ENCODE measurements around the gene C1QTNF5.
A peak's percentile ranks its signal among the peaks of the same experiment; 100 is the strongest.

C1QTNF5 gene

DNA sequence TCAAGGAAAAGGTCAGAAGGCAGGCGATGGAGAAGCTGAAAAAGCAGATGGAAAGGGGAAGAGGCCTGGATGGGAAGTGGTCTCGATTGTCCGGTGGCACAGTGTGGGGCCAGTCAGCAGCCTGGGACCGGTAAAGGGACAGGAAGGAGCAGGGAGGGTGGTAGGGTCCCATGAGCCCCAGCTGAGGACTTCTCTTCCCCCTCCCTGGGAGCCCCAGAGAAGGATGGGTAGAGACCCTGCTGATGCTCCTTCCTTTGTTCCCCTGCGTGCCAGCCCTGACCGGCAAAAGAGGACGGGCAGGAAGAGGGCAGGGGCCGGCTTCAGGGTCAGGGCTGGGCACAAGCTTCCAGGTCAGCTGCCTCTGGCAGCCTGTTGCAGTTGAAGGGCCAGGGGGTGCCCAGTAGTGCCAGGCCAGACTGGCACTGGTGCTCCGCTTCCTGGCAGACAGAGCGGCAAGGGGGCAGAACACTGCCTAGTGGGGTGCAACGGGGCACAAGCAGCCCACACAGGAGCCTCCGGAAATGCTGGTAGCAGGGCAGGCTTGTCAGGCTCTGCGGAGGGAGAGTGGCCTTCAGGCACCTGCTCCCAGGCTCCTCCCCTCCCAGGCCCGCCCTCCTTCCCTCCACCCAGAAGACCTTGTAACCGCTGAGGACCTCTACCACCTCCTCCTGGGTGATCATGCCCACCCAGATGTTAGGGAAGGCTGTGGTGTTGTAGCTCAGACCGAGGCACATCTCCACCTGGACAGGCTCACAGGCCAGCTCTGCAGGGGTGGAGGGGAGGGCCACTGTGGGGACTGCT, 739 bp upstream of the C1QTNF5 start:
- Histone ChIP-seq H3K27ac (peak overlapping the region; percentile 72), H3K36me3 (ENCODE audit: control insufficient read depth, insufficient read depth, low read length) (no peaks in the 10 kb centered on the region), H2AFZ (no peak overlapping the region), H3K4me1 (no peaks in the 10 kb centered on the region), H3K4me3 (ENCODE audit: low read depth, low read length) (no peak overlapping the region), H3K9ac (no peak overlapping the region), H3K4me2 (ENCODE audit: low read length) (no peak overlapping the region), H3K9me3 (ENCODE audit: control insufficient read depth, low read length) (no peaks in the 10 kb centered on the region), H3K27me3 (ENCODE audit: control insufficient read depth, insufficient read depth, low read length) (no peaks in the 10 kb centered on the region), H3K79me2 (no peaks in the 10 kb centered on the region)
- TF ChIP-seq, protein P1, sequence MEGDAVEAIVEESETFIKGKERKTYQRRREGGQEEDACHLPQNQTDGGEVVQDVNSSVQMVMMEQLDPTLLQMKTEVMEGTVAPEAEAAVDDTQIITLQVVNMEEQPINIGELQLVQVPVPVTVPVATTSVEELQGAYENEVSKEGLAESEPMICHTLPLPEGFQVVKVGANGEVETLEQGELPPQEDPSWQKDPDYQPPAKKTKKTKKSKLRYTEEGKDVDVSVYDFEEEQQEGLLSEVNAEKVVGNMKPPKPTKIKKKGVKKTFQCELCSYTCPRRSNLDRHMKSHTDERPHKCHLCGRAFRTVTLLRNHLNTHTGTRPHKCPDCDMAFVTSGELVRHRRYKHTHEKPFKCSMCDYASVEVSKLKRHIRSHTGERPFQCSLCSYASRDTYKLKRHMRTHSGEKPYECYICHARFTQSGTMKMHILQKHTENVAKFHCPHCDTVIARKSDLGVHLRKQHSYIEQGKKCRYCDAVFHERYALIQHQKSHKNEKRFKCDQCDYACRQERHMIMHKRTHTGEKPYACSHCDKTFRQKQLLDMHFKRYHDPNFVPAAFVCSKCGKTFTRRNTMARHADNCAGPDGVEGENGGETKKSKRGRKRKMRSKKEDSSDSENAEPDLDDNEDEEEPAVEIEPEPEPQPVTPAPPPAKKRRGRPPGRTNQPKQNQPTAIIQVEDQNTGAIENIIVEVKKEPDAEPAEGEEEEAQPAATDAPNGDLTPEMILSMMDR (IDR thresholded peaks at IDR 0.05): no peak

DNA sequence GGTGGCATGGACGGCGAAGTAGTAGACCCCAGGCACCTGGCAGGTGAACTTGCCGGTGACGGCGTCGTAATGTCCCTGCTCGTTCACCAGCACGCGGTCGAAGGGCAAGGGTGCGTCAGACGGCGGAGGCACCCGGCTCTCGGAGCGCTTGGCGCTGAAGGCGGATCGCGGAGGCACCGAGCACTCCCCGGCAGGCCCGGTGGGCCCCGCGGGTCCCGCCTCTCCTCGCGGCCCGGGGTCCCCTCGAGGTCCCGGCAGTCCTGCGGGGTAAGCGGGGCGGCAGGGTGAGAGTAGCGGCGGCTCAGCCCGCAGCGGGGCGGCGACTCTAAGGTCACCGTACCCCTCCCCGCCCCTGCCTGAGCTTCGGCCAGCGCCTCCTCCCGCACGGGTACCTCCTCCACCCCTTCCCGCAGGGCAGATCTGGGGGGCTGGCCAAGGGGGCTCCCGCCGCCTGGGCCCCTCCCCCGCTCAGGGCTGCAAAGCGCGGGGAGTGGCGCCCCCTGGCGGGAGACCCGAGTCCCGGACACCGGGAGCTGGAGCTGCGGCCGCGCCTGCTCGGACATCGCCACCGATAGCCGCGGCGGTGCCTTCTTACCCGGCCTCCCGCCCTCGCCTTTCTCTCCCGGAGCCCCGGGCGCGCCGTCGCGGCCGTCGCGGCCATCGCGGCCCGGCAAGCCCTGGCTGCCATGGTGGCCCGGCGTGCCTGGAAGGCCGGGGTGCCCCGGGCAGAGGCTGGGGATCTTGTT, 921 bp downstream of the C1QTNF5 start:
- no peaks in the 10 kb centered on the region for H3K27me3 ChIP-seq (ENCODE audit: control insufficient read depth, insufficient read depth, low read length)
- peak overlapping the region; percentile 62 for H2AFZ ChIP-seq
- H3K36me3 ChIP-seq (ENCODE audit: control insufficient read depth, insufficient read depth, low read length): no peaks in the 10 kb centered on the region
- peak overlapping the region; percentile 51 for H3K4me2 ChIP-seq (ENCODE audit: low read length)
- H3K9me3 ChIP-seq (ENCODE audit: control insufficient read depth, low read length): no peaks in the 10 kb centered on the region
- no peaks in the 10 kb centered on the region for H3K79me2 ChIP-seq
- TF ChIP-seq, protein P1 (IDR thresholded peaks at IDR 0.05): peak; percentile 51
- H3K27ac ChIP-seq: peak overlapping the region; percentile 72
- H3K4me1 ChIP-seq: no peaks in the 10 kb centered on the region
- H3K9ac ChIP-seq: no peak overlapping the region
- peak overlapping the region; percentile 50 for H3K4me3 ChIP-seq (ENCODE audit: low read depth, low read length)

DNA sequence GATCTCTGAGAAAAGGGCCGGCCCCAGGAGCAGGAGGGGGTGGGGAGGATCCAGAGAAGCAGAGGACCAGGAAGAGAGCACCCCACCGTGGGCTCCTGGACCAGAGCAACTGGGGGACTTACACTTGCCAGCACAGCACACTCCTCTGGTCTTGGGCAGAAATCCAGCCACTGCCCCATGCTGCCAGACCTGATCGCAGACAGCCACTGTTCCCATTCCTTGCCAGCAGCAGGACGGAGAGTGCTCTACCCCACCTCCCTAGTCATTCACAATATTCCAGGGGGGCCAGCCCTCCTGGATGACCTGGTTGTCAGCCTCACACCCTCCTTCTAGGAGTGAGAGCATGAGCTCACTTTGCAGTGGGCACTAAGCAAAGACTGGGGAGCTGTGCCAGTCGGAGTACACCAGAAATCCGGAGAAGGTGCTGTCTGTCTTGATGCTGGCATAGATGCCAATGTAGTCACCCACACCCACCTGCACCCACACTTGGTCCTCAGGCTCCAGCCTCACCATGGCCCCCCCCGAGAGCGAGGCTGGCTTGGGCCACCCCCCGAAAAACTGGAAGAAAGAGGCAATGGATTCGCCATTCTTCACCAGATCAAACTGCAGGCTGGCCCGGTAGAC, 1.6 kb downstream of the C1QTNF5 start:
- H3K79me2 ChIP-seq: no peaks in the 10 kb centered on the region
- no peaks in the 10 kb centered on the region for H3K36me3 ChIP-seq (ENCODE audit: control insufficient read depth, insufficient read depth, low read length)
- H3K9ac ChIP-seq: no peak overlapping the region
- H3K4me2 ChIP-seq (ENCODE audit: low read length): peak overlapping the region; percentile 51
- H3K4me1 ChIP-seq: no peaks in the 10 kb centered on the region
- no peak overlapping the region for H3K27ac ChIP-seq
- no peaks in the 10 kb centered on the region for H3K9me3 ChIP-seq (ENCODE audit: control insufficient read depth, low read length)
- H3K4me3 ChIP-seq (ENCODE audit: low read depth, low read length): peak overlapping the region; percentile 34
- H2AFZ ChIP-seq: no peak overlapping the region
- TF ChIP-seq, protein P1 (IDR thresholded peaks at IDR 0.05): no peak
- no peaks in the 10 kb centered on the region for H3K27me3 ChIP-seq (ENCODE audit: control insufficient read depth, insufficient read depth, low read length)

DNA sequence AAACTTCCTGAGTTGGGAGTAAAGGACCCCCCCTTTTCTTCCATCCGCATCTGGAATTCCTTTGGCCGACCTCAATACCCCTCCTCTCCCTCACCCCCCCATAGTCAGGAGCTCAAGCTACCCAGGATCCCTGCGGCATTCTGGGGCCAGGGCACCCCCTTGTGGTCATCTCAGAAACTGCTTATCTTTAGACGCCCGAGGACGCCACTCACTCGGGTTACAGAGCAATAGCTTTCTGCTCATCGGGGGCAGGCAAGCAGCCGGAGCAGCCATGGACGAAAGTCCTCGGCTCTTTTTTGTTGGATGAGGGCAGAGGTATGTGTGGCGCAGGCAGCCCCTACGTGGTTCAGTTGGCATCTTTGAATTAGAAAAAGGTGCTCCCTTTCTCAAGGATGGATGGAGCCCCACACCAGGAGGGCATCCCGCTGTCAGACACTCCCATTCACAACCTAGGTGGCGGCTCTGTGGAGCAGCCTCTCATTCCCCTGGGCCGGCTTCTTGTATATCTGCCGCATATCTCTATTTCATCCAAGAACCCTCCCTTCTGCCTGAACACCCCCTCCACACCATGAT, 2.3 kb downstream of the C1QTNF5 start:
- Histone ChIP-seq H3K27ac (no peak overlapping the region), H3K9me3 (ENCODE audit: control insufficient read depth, low read length) (no peaks in the 10 kb centered on the region), H3K36me3 (ENCODE audit: control insufficient read depth, insufficient read depth, low read length) (no peaks in the 10 kb centered on the region), H2AFZ (no peak overlapping the region), H3K9ac (no peak overlapping the region), H3K27me3 (ENCODE audit: control insufficient read depth, insufficient read depth, low read length) (no peaks in the 10 kb centered on the region), H3K4me1 (no peaks in the 10 kb centered on the region), H3K79me2 (no peaks in the 10 kb centered on the region), H3K4me2 (ENCODE audit: low read length) (no peak overlapping the region), H3K4me3 (ENCODE audit: low read depth, low read length) (no peak overlapping the region)
- TF ChIP-seq, protein P1 (IDR thresholded peaks at IDR 0.05): peak; percentile 67
